Measurements from ENCODE around the gene SETD1B.

DNA sequence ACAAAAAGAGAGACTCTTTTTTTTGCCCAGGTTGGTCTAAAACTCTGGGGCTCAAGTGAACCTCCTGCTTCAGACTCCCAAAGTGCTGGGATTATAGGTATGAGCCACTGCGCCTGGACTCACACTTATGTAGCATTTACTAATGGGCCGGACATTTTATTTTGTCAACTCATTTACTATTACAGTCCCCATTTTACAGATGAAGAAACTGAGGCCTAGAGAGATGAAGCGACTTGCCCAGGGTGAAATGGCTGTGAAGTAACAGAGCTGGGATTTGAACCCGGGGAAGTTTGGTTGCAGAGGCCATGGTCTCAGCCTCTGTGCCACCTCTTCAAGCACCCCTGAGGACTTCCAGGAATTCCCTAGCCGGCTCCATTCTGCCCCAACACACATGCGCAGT, 45.4 kb downstream of the SETD1B start:
- TF ChIP-seq, protein P1, sequence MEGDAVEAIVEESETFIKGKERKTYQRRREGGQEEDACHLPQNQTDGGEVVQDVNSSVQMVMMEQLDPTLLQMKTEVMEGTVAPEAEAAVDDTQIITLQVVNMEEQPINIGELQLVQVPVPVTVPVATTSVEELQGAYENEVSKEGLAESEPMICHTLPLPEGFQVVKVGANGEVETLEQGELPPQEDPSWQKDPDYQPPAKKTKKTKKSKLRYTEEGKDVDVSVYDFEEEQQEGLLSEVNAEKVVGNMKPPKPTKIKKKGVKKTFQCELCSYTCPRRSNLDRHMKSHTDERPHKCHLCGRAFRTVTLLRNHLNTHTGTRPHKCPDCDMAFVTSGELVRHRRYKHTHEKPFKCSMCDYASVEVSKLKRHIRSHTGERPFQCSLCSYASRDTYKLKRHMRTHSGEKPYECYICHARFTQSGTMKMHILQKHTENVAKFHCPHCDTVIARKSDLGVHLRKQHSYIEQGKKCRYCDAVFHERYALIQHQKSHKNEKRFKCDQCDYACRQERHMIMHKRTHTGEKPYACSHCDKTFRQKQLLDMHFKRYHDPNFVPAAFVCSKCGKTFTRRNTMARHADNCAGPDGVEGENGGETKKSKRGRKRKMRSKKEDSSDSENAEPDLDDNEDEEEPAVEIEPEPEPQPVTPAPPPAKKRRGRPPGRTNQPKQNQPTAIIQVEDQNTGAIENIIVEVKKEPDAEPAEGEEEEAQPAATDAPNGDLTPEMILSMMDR (IDR thresholded peaks at IDR 0.05; ENCODE audit: low read length), result no peak
- TF ChIP-seq EZH2phosphoT487 (IDR thresholded peaks at IDR 0.05; ENCODE audit: low read length), result no peak
